DOHH2 (cell line): ENCODE data around the gene TBL1XR1.

Source experiments
- CTCF ChIP-seq: fragments of 200-600 bp; sonication (generic); IDR thresholded peaks from one replicate; pipeline ENCODE4 v1.5.1; 2014; ENCODE audit warnings: antibody characterized with exemption, mild to moderate bottlenecking, low read depth, low read length; ENCODE audit not compliant: poor library complexity, severe bottlenecking
- EZH2phosphoT487 ChIP-seq: fragments of 200-600 bp; sonication (generic); IDR thresholded peaks from 2 replicates; pipeline ENCODE4 v1.6.1; 2017; ENCODE audit warnings: borderline replicate concordance, mild to moderate bottlenecking, antibody characterized with exemption, low read length, moderate library complexity, mixed read lengths

- TF ChIP-seq CTCF (no peak), EZH2phosphoT487 (no peak)
These were observed 94.7 kb downstream of the TBL1XR1 start for GRCh38 chr3:177102553-177102952.
